Astrocyte of the cerebellum (primary cell): ENCODE measurements around the gene NTMT2.
"Not testable (repeated sequence)": the region's sequence is repeated elsewhere in the genome, so short reads cannot be mapped to it uniquely, and the experiment has no call there.

Experiments
- DNase-seq: peaks from one replicate; pipeline ENCODE4 v3.0.0-alpha.2; 2011; ENCODE audit warnings: low read depth
- H3K4me3 ChIP-seq: 2 replicates; pipeline ENCODE4 v1.5.1; 2011; ENCODE audit warnings: mild to moderate bottlenecking, low read depth, low read length, moderate library complexity
- in situ Hi-C: cut with HindIII; loops from 2 replicates; pipeline ENCODE4 v1.10.0; 2017; ENCODE audit warnings: low sequenced_read_pairs
- TF ChIP-seq, protein P1 (sequence below): IDR thresholded peaks from 2 replicates; pipeline ENCODE4 v1.5.1; 2012; ENCODE audit warnings: low read length, low read depth, moderate library complexity, mild to moderate bottlenecking; ENCODE audit errors: missing control alignments

NTMT2 gene

DNA sequence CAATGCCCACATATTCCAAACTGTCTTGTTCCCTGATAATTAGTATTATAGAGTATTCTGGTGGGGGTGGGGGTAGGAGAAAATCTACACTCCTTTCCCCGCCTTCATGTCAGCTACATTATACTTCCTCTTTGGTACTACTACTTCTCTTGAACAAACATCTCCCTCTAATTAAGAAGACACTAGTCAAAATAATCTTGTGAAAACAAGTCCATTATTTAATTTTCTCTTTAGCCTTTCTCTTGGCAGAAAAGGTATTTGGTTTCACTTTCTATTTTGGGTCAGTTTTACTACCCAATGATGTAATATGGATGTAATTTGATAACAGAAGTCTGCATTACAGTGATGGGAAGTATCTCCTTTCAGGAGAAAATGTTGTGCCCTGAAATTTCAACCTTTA, 22.5 kb downstream of the NTMT2 start:
- H3K4me3 ChIP-seq, result no peak overlapping the region
- DNase-seq, result peak; percentile 36
- TF ChIP-seq, protein P1, sequence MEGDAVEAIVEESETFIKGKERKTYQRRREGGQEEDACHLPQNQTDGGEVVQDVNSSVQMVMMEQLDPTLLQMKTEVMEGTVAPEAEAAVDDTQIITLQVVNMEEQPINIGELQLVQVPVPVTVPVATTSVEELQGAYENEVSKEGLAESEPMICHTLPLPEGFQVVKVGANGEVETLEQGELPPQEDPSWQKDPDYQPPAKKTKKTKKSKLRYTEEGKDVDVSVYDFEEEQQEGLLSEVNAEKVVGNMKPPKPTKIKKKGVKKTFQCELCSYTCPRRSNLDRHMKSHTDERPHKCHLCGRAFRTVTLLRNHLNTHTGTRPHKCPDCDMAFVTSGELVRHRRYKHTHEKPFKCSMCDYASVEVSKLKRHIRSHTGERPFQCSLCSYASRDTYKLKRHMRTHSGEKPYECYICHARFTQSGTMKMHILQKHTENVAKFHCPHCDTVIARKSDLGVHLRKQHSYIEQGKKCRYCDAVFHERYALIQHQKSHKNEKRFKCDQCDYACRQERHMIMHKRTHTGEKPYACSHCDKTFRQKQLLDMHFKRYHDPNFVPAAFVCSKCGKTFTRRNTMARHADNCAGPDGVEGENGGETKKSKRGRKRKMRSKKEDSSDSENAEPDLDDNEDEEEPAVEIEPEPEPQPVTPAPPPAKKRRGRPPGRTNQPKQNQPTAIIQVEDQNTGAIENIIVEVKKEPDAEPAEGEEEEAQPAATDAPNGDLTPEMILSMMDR, result no peak
- in situ Hi-C loops, result no loop called here

DNA sequence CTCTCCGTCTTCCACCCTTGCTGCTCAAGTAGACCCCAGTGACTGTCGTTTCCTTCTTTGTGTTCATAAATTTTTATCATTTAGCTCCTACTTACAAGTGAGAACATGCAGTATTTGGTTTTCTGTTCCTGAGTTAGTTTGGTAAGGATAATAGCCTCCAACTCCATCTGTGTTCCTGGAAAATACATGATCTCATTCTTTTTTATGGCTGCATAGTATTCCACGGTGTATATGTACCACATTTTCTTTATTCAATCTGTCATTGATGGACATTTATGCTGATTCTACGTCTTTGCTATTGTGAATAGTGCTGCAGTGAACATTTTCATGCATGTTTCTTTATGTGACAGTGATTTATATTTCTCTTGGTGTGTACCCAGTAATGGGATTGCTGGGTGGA, 24.8 kb downstream of the NTMT2 start:
- in situ Hi-C loops, result not testable (repeated sequence)

DNA sequence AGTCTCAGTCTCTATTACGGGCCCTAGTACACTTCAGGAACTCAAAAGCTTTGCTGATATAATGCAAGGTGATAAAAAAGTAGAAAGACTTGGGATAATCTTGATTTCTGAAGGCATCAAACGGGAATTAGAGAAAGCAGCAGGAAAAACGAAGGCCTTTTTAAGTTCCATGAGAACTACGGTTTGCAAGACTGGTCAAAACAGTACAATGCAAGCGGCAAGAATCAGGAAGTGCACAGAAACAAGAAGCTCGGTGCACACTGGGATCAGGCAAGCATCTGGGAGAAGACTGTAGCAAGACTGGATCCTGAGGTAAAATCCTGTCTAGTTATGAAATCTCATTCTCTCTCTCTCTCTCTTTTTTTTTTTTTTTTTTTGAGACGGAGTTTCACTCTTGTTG, 28.6 kb downstream of the NTMT2 start:
- TF ChIP-seq, protein P1, result no peak
- in situ Hi-C loops, result no loop called here
- no peak for DNase-seq
- no peak overlapping the region for H3K4me3 ChIP-seq

More for the DNA sequence above, 24.8 kb downstream of the NTMT2 start:
- not testable (repeated sequence) for H3K4me3 ChIP-seq, DNase-seq

DNA sequence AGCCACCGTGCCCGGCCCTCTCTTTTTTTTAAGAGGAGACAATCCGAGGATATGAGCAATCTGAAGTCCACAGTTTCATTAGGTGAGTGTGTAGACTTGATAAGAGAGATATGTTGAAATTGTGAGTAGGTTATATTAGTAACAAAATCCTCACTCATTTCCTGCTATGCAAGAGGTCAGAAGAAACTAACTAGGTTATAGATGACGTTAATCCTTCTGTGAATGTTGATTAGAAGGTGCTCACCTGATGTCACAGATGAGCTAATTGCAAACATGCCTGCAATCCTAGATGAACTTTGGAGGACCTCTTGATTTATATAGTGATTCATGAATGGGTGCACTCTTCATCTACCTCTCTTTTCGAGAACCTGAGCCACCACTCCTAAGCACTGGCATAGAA, 29.3 kb downstream of the NTMT2 start:
- TF ChIP-seq, protein P1, result no peak
- H3K4me3 ChIP-seq, result no peak overlapping the region
- in situ Hi-C loops, result no loop called here
- DNase-seq, result no peak

DNA sequence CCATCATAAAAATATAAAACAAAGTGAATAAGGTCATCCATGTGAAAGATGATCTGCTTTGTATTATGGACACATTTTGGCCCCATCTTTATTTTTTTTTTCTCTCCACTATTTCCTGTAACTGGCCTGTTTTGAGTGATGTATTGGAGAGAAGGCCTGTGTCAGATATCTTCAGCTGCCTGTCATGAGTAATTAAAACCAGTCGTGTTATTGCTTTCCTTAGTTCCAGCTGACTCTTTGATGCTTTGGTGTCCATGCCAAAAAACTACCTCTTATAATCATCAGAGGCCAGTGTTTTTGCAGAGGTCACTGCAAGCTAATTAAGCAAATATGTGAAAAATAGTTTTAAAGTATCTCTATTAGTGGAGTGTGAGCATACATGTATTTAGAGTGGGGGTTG, 29.7 kb downstream of the NTMT2 start:
- in situ Hi-C loops, result no loop called here
- H3K4me3 ChIP-seq, result no peak overlapping the region
- DNase-seq, result no peak
- TF ChIP-seq, protein P1, result no peak

DNA sequence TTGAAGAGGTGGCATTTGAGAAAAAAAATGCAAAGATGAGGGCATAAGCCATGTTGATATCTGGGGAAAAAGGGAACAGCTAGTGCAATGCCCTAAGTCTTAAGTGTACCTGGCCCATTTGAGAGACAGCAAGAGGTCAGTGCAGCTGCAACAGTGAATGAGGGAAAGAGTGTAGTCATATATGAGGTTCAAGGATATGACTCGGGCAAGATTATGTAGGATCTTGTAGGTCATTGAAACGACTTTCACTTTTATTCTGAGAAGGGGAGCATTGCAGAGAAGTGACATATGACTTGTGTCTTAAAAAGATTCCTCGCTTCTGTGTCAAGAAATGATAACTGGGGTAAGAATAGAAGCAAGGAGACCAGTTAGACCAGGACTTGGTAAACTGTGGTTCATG, 31.0 kb downstream of the NTMT2 start:
- in situ Hi-C loops, result no loop called here
- DNase-seq, result no peak
- TF ChIP-seq, protein P1, result no peak
- no peak overlapping the region for H3K4me3 ChIP-seq

DNA sequence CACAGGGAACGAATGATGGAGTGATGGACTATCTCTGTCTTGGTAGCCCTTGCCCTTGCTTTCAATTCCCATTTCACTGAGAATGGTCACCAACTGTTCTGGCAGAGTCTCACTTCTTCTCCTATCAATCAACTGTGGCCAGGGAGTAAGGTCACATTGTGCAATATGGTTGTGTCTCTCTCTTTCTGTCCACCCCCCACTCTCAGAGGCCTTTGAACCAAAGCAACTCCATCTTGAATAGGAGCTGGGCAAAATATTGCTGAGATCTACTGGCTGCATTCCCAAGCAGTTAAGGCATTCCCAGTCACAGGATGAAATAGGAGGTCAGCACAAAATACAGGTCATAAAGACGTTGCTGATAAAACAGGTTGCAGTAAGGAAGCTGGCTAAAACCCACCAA, 36.7 kb downstream of the NTMT2 start:
- no peak overlapping the region for H3K4me3 ChIP-seq
- in situ Hi-C loops, result no loop called here
- no peak for DNase-seq
- TF ChIP-seq, protein P1, result no peak
